ENCODE measurements around the gene C5AR1.

DNA sequence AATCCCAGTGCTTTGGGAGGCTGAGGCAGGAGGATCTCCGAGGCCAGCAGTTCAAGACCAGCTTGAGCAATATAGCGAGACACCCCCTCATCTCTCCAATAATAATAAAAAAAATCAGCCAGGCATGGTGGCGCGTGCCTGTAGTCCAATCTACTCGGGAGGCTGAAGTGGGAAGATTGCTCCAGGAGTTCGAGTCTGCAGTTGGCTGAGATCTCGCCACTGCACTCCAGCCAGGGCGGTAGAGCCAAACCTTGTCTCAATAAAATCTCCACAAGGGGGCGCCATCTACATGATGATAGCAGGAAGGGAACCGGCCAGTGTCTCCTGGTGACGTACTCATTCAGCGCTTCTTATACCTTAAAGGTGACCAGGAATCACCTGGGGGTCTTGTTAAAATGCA lies 13.6 kb upstream of the C5AR1 start:
- TF ChIP-seq EZH2 (IDR thresholded peaks at IDR 0.05; ENCODE audit: borderline replicate concordance, low read depth, low read length, poor library complexity, severe bottlenecking): no peak
- TF ChIP-seq, protein P1, sequence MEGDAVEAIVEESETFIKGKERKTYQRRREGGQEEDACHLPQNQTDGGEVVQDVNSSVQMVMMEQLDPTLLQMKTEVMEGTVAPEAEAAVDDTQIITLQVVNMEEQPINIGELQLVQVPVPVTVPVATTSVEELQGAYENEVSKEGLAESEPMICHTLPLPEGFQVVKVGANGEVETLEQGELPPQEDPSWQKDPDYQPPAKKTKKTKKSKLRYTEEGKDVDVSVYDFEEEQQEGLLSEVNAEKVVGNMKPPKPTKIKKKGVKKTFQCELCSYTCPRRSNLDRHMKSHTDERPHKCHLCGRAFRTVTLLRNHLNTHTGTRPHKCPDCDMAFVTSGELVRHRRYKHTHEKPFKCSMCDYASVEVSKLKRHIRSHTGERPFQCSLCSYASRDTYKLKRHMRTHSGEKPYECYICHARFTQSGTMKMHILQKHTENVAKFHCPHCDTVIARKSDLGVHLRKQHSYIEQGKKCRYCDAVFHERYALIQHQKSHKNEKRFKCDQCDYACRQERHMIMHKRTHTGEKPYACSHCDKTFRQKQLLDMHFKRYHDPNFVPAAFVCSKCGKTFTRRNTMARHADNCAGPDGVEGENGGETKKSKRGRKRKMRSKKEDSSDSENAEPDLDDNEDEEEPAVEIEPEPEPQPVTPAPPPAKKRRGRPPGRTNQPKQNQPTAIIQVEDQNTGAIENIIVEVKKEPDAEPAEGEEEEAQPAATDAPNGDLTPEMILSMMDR (conservative IDR thresholded peaks at IDR 0.05; ENCODE audit: low read depth, low read length): peak; percentile 80
